RPMI8226 (cell line): ENCODE data around the gene GNA15.
A peak's percentile ranks its signal among the peaks of the same experiment; 100 is the strongest.
"Not testable (repeated sequence)": the region's sequence is repeated elsewhere in the genome, so short reads cannot be mapped to it uniquely, and the experiment has no call there.

Source experiments
- DNase-seq: peaks from one replicate; pipeline ENCODE4 v3.0.0-alpha.2; 2015

GNA15 gene, protein sequence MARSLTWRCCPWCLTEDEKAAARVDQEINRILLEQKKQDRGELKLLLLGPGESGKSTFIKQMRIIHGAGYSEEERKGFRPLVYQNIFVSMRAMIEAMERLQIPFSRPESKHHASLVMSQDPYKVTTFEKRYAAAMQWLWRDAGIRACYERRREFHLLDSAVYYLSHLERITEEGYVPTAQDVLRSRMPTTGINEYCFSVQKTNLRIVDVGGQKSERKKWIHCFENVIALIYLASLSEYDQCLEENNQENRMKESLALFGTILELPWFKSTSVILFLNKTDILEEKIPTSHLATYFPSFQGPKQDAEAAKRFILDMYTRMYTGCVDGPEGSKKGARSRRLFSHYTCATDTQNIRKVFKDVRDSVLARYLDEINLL

DNA sequence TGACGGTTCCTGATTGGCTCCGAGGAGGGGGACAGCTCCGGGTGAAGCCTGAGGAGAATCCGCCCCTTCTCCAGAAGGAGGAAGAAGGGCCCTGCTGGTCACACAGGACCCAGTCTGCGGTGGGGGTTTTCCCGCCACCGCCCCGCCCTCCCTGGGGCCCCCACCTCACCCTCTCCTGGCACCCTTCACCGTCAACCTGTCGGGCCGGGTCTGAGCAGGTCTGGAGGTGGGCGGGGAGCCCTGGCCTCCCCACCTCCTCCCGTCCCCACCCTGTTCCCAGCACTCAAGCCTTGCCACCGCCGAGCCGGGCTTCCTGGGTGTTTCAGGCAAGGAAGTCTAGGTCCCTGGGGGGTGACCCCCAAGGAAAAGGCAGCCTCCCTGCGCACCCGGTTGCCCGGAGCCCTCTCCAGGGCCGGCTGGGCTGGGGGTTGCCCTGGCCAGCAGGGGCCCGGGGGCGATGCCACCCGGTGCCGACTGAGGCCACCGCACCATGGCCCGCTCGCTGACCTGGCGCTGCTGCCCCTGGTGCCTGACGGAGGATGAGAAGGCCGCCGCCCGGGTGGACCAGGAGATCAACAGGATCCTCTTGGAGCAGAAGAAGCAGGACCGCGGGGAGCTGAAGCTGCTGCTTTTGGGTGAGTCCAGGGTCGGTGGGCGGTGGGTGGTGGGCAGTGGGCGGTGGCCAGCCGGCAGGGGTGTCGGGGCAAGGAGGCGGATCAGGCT, at the start of gene GNA15:
TSS of gene GNA15 (plus strand) at position 73 of the 723 bp plus-strand sequence. CDS start at position 491, 418 bp downstream.
- no peak for DNase-seq

DNA sequence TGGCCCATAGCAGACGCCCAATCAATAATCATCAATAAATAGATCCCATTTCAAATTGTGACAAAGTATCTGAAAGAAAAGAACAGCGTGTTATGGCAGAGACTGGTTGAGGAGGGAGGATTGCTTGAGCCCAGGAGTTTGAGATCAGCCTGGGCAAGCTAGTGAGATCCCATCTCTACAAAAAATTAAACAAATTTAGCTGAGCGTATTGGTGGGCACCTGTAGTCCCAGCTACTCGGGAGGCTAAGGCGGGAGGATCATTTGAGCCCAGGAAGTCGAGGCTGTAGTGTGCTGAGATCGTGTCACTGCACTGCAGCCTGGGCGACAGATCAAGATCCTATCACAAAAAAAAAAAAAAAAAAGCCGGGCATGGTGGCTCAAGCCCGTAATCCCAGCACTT, 48.1 kb upstream of the GNA15 start:
- DNase-seq = no peak

DNA sequence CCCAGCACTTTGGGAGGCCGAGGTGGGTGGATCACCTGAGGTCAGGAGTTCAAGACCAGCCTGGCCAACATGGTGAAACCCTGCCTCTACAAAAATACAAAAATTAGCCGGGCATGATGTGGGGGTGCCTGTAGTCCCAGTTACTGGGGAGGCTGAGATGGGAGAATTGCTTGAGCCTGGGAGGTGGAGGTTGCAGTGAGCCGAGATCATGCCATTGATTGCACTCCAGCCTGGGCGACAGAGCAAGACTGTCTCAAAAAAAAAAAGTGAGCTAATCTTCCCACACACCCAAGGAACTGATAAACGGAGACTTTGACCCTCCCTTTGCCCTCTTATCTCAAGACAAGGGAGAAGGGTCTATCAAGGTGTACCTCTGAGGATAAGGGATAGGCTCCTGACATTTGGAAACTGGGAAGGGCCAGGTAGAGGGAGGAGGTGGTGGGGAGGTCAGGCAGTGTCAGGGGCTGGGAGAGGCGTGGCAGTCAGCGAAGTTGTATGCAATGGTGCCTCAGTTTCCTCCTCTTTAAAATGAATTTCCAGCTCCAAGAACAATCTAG, 46.5 kb upstream of the GNA15 start:
- not testable (repeated sequence) for DNase-seq

DNA sequence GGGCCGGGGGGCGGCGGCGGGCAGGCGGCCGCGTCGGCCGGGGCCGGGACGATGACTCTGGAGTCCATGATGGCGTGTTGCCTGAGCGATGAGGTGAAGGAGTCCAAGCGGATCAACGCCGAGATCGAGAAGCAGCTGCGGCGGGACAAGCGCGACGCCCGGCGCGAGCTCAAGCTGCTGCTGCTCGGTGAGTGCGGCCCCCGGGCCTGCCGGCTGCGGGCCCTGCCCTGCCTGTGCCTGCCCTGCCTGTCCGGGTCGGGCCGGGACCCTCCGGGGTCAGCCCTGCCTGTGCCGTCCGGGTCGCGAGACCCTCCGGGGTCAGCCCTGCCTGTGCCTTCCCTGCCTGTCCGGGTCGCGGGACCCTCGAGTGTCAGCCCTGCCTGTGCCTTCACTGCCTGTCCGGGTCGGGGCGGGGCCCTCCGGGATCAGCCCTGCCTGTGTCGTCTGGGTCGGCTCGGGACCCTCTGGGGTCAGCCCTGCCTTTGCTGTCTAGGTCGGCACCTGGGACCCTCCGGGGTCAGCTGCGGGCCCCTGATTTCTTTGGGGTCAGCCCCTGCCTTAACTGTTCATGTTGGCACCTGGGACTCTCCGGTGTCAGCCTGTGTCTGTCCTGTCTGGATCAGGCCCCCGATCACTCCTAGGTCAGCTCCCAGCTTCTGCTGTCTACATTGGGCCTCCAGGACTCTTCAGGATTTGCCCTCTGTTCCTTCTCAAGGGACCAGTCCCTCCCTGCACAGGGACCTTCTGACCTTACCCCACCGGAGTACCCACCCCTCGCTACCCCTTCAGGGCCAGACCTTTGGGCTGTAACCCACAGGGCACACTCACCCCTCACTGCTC, 41.0 kb upstream of the GNA15 start:
- peak; percentile 67 for DNase-seq

DNA sequence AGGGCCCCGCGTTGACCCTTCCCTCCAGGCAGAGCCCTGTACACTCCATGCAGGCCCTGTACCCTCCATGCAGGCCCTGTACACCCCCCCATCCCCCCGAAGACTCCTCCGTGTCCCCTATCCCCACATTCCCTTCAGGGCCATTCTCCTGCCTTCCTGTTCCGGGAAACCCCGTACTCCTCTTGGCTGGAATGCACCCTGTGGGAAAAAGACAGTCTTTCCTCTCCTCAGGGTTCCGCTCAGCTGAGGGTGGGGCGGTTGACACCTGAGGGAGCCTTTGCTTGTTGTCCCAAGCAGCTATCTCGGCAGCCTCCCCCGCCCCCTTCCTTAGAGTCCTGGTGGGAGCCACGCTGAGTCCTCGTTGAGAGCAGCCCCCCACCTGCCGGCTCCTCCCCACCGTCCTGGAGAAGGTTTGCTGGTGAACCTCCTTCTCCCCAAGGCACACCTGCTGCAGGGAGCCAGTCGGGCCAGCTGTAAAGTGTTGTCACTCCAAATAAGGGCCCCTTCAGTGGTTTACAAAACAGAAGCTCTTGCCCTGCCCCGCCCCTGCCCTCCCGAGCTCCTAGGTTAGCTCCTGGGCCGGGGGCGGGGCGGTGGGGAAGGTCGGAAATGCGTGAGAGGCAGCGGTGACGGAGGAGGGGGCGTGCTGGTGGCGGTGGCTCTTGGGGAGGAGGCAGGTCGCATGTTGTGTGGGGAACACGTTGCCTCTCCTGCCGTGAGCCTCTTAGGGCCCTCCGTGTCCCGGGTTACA, 40.2 kb upstream of the GNA15 start:
- DNase-seq = no peak

DNA sequence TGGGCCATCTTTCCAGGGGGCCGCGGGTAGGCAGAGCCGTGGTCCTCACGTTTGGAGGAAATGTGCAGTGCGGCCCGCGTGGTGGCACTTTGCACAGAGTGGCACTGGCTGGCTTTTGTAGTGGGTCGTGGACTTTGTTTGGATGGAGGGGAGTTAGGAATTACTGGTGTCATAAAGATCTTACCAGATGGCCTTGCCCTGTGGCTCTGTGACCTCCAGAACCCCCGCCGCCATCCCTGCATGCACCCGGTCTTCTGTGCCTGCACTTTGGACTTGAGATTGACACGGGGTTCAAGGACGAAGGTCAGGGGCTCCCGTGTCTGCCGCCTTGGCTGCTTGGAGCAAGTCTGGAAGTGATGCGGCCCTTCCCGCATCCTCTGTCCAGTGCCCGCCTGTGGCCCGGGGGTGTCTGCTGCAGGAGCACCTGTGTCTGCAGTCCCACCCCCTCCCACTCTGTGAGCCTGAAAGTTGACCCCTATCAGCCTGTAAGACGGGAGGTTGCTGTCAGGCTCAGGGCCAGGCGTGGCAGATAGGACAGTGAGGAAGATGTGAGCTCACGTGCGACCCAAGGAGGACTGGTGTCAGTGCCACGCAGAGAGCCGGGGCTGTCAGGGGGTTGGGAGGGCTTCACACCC, 39.4 kb upstream of the GNA15 start:
- no peak for DNase-seq

DNA sequence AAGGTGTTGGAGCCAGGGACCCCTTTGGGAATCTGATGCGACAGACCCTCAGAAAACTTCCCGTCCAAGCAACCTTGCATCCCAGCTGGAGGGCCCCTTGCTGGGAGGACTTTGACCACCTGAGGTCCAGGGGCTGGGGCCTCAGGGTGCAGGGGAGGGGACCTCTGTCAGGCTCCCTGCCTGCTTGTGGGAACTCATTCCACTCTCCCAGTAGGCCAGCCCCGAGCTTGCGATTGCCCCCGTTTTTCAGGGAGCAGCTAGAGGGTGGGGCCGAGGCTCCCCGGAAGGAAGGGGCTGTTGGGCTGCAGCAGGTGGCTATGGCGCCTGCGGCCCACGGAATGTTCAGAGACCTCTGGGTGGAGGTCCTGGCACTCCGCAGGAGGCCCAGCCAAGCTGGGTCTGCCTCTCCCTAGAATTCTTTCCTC, 38.9 kb upstream of the GNA15 start:
- no peak for DNase-seq

DNA sequence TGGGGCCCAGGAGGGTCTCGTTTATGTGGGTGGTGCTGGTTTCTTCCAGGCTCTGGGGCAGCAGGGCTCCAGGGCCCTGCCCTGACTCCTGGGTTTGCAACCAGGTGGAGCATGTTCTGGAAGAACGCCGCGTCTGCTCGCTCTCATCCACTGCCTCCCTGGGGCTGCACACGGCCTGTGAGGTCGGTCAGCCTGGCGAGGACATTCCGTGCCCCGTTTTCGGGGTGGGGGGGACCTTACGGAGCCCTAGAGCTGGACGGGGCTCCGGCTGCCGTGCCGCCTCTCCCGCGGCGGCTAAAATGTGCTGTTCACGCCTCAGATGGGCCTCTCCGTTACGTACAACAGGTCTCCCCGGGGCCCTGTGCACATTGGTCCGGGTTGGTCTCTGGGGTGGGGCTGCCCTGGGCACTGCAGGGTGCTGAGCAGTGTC, 38.4 kb upstream of the GNA15 start:
- no peak for DNase-seq

DNA sequence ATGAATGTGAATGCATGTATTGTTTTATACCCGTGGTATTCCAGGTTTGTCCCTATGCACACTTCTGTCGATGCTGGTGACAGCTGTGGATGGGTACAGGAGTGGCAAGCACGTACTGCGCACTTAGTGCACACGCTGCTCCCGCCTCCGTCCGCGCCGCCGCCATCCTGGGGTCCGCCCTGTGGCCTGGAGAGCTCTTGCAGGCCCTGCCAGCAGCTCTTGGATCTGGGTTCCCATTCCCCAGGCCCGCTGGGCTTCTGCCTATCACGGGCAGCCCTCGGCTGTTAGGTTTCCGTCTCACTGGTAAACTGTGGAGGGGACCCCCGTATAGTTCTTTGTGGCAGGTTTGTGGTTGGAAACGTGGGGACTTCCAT, 37.7 kb upstream of the GNA15 start:
- DNase-seq = no peak

DNA sequence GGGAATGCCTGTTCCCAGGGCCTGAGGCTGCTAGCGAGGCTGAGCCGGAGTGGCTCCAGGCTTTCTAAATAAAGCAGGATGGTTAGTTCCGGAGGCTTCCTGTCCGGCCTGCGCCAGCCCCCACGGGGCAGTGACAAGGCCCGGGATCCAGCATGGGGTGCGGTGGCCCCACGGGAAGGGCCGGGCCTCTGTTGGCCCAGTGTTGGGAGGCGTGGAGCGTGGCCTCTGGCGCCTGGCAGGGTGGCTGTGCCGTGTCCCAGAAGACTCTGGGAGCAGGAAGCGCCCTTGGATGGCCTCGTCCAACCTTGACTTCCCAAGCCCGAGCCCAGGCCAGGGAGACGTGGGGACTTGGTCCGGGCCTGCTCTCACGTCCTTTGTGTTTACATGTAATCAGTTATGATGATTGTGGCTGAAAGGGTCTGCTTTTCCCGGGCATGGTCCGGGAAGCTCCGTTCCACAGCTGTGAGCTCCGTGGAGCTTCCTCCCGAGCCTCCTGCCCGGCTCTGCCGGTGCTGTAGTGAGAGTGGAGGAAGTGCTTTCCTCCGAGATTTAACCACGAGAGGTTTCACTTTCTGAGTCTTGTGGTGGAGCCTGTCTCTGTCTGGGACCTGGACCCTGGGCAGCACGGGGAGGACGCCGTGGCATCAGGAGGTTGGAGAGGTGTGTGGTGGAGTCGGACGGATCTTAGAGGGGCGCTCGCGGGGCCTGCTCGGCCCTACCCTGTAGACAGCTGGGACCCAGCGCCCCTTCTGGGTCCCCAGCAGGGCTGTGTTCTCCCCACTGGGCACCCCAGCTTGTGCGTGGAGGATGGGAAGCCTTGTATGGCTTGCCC, 37.1 kb upstream of the GNA15 start:
- peak; percentile 9 for DNase-seq

DNA sequence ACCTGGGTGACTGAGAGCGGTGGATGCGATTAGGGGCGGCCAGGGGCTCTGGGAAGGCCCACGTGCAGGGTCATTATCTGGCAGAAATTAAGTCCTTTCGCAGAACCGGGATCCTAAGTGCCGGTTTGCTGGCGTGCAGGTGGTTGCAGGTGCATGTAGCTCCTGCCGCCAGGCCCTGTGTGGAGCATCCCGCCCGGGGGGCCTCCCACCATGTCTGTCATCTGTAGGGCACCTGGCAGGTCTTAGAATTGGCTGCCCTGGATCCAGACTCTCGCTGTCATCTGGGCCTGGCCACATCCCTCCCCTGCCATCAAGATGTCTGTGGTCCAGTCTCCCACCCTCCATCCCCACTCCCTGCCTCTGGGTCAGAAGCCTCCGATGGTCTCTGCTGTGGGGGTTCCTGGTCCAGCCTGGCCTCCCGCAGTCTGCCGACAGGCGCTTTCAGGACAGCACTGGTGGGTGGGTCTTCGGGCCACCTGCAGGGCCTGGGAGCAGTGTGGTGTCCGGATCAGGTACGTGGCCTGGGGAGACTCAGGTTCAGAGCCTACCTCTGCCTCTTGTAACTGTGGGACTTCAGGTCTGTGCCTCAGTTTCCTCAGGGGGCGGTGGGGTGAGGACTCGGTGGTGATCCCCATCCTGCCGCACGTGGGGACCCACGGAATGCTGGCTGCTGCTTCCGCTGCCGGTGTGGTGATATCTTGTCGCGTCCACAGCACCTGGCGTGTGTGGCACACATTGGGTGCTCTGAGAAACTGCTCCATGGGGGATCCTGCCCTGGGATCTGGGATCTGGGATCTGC, 36.3 kb upstream of the GNA15 start:
- DNase-seq = peak; percentile 59

DNA sequence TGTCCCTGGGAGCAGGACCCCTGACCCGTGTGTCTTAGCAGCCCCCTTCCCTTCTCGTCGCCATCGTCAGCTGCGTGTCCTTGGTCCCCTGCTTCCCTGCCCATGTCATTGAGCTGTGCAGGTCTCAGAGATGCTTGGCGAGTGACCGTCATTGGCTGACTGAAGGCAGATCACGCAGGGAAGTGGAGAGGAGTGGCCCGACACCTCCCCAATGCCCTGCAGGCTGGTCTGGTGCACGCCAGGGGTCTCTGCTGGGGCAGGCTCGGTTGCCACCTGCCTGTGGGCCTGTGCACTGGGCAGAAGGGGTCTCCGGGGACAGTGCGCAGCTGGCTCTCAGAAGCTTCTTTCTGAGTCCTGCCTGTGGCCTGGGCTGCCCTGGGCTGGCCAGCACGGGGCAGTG, 35.5 kb upstream of the GNA15 start:
- DNase-seq = no peak

DNA sequence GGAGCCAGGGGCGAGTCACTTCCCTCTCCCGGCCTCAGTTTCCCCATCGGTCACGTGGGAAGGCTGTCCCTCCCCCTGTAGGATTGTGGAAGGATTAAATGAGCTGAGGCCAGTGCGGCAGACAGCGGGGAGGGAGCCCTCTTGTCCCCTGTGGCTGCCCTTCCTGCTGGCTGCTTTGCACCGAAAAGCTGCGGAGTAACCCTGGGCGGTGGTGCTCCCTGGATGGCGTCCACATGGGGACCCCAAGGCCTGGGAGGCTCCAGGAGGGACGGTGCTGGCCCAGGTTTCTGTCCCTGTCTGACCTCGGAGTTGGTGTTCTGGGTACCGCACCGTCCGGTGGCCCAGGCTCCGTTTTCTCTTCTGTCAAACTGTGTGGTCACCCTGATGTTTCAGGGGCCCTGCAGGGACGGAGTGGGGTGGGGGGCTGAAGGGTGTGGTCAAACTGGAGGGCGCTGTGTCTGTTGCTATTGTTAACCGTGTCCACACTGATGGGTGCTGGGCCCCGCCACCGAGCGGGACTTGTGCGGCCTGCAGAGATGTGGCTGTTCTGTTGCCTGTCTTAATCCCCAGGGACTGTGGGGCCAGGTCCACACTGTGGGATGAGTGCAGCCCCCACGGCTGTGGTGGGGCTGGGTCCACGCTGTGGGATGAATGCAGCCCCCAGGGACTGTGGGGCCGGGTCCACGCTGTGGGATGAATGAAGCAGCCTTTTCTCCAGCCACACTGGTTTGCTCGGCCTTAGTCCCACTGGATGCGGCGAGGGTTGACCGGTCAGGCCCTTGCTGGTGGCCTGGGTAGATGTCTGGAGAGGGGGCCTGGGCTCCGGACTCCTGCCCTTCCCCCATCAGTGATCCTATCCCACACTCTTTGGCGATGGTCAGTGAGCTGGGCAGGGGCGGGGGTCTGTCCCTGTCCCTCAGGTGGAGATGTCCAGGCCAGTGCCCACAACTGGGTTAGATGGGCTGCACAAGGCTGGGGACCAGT, 34.8 kb upstream of the GNA15 start:
- DNase-seq = no peak

DNA sequence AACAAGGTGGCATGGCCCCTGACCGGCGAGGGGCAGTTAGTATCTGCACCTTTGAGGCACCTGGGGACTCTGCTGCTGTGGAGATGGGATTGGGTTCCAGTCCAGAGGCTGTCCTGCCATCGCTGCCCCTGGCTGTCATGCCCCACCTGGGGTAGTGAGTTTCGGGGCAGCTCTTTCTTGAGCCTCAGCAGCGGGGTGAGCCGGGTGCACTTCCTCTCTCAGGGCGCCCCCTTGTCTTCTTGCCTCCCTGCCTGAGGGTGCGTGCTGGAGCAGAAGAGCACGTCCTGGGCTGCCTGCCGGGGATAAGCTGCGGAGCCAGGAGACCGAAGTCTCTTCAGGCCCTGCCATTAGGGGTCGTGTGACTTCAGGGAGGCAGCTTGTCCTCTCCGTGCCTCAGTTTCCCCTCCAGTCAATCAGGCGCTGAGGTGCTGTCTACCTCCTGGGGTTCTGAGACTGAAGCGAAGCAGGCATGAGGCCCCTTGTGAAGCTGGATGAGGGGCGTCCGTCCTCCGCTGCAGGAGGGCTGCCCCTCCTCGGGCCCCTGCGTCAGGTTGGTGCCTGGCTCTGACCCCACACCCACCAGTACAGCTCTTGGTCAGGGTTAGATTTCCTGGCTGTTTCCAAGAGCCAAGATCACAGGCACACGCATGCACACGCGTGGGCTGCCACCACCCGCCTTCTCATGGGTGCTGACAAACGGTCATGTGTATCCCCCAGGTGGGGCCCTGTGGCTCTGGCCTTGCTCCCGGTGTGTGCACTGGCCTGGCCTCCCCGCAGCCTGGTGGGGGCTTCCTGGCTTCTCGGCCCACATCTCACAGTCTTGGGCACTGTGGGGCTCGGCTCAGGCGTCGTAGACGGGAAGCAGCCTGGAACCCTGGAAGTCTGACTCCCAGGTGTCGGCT, 33.3 kb upstream of the GNA15 start:
- DNase-seq = no peak

DNA sequence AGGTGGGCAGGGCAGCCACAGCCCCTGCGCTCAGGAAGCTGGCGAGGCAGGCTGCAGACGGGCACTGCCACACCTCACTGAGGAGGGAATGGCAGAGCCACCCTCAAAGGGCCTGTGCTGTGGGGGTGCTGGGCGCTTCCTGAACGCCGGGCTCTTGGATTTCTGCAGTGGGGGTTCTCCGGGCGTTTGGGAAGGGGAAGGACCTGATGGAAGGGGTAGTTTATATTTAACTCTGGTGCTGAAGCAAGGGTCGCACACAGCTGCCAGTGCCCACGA, 31.2 kb upstream of the GNA15 start:
- DNase-seq = no peak

DNA sequence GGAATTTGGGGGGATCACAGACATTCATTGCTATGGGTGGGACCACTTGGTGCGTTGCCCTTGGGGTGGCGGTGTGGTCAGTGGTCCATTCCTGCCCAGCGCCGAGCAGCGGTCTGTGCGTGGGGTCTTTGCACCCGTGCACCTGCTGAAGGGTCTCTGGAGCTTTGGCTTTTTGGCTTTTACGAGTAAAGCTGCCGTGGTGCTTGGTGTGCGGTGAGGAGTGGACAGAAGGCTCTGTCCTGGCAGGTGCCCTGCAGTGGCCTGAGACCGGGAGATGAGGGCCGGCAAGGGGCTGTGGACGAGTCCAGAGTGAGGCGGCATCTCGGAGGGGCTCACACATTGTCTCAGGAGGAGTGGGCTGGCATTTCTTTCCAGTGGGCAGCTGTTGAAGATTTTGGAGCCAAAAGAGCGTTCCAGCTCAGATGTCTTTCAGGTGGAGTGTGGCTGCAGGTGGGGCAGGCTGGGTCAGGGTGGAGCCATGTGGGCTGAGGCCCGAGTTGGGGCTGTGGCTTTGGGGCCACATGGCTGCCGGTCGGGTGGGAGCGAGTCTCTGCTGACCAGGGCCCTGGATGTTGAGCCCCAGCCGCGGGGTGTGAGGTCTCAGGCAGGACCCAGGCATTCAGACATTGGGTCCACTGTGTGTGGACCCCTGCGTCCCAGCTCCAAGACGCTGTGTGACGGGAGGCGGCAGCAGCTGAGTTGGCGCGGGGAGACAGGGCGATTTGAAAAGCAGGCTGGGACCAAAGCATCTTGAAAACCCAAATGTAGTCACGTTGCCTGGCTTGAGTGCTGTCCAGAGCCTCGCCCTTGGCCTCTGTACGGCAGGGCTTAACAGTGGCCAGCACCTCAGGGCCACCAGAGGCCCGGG, 30.0 kb upstream of the GNA15 start:
- no peak for DNase-seq
